H1 (cell line): ENCODE results near the gene DNAJB5. TPM values are rescaled to one million over a fixed set of nuclear protein-coding genes. Genes with fewer than 3 reads are reported as not detected.

Source experiments
- CTCF ChIA-PET: fragments of 300-600 bp; sonication (Branson Sonifier 250); formaldehyde crosslinking; loops from one replicate; lab custom pipeline; 2021; ENCODE audit not compliant: partially characterized antibody; lab: Charles Lee
- POLR2A ChIA-PET: fragments of 300-600 bp; sonication (Branson Sonifier 250); formaldehyde crosslinking; loops from one replicate; lab custom pipeline; 2021; ENCODE audit warnings: inconsistent platforms; ENCODE audit not compliant: partially characterized antibody; lab: Charles Lee
- DNase-seq, 2 experiments: peaks; one replicate each; pipeline versions ENCODE4 v3.0.0 to v3.0.0-alpha.2; 2010 to 2022; ENCODE audit warnings: low spot score in 2 of 2, low read depth in 1 of 2, mixed read lengths in 1 of 2
- FAIRE-seq: peaks from 2 replicates; lab custom pipeline; 2011; peaks lifted over from hg19 to GRCh38; lab: Jason Lieb, UNC
- H2AFZ ChIP-seq: 2 replicates; pipeline ENCODE4 v1.8.1; 2012; ENCODE audit warnings: low read length, inconsistent platforms
- H2AK5ac ChIP-seq: 2 replicates; pipeline ENCODE4 v1.6.1; 2013; ENCODE audit warnings: low read depth, low read length
- H2BK120ac ChIP-seq: replicated peaks from 2 replicates; pipeline ENCODE3; 2013; ENCODE audit warnings: low read depth, low read length, inconsistent platforms
- H2BK12ac ChIP-seq: 2 replicates; pipeline ENCODE4 v1.6.1; 2013; ENCODE audit warnings: low read depth, low read length
- H2BK15ac ChIP-seq: 2 replicates; pipeline ENCODE4 v1.6.1; 2013; ENCODE audit warnings: low read length
- H2BK20ac ChIP-seq: 2 replicates; pipeline ENCODE4 v1.6.1; 2013; ENCODE audit warnings: low read length
- H2BK5ac ChIP-seq: 2 replicates; pipeline ENCODE4 v1.6.1; 2013; ENCODE audit warnings: low read depth, low read length
- H3K14ac ChIP-seq: 2 replicates; pipeline ENCODE4 v1.6.1; 2013; ENCODE audit warnings: inconsistent platforms; ENCODE audit not compliant: insufficient read length
- H3K18ac ChIP-seq: 2 replicates; pipeline ENCODE4 v1.6.1; 2013; ENCODE audit warnings: low read length; ENCODE audit errors: extremely low read depth
- H3K23ac ChIP-seq: 2 replicates; pipeline ENCODE4 v1.6.1; 2013; ENCODE audit warnings: inconsistent platforms; ENCODE audit not compliant: insufficient read length
- H3K23me2 ChIP-seq: 2 replicates; pipeline ENCODE4 v1.6.1; 2013; ENCODE audit warnings: low read depth, low read length
- H3K27ac ChIP-seq: 2 replicates; pipeline ENCODE4 v1.6.1; 2011; ENCODE audit warnings: low read depth, low read length, inconsistent platforms
- H3K27me3 ChIP-seq, 4 experiments: replicated peaks in 1 of 4; 1 replicate in 1 of 4; 2 replicates in 3 of 4; pipeline versions ENCODE4 v1.6.1 to v1.8.1; 2011 to 2013; ENCODE audit warnings: low read length in 3 of 4, mild to moderate bottlenecking in 3 of 4, inconsistent platforms in 2 of 4, mixed read lengths in 2 of 4, moderate library complexity in 1 of 4; ENCODE audit not compliant: control insufficient read depth in 3 of 4, insufficient read depth in 3 of 4; ENCODE audit errors: extremely low read depth in 1 of 4
- H3K36me3 ChIP-seq, 4 experiments: 2 replicates each; pipeline versions ENCODE4 v1.6.1 to v1.8.1; 2011 to 2013; ENCODE audit warnings: mild to moderate bottlenecking in 4 of 4, low read length in 3 of 4, moderate library complexity in 2 of 4, control low read depth in 1 of 4, inconsistent platforms in 1 of 4; ENCODE audit not compliant: insufficient read depth in 4 of 4, control insufficient read depth in 2 of 4
- H3K4ac ChIP-seq: replicated peaks from 2 replicates; pipeline ENCODE3; 2013; ENCODE audit warnings: low read length, low read depth, mixed read lengths, inconsistent platforms; ENCODE audit not compliant: insufficient read length
- H3K4me1 ChIP-seq, 4 experiments: replicated peaks in 1 of 4; 1 replicate in 1 of 4; 2 replicates in 3 of 4; pipeline versions ENCODE4 v1.6.1 to v1.8.1; 2011 to 2013; ENCODE audit warnings: low read length in 3 of 4, inconsistent platforms in 2 of 4, mixed read lengths in 1 of 4; ENCODE audit not compliant: insufficient read depth in 4 of 4, control insufficient read depth in 3 of 4
- H3K4me2 ChIP-seq, 2 experiments: 2 replicates each; pipeline versions ENCODE4 v1.6.1 to v1.8.1; 2011 to 2013; ENCODE audit warnings: low read depth in 2 of 2, low read length in 2 of 2, control low read depth in 1 of 2, inconsistent platforms in 1 of 2, mild to moderate bottlenecking in 1 of 2; ENCODE audit not compliant: insufficient read depth in 1 of 2
- H3K4me3 ChIP-seq, 4 experiments: fragments of 200-600, 300-600 bp in 1 of 4; sonication (generic), shearing (Covaris generic), sonication (Bioruptor Twin) in 1 of 4; 2 replicates each; pipeline versions ENCODE4 v1.5.1 to v1.8.1; 2011 to 2016; ENCODE audit warnings: low read length in 4 of 4, low read depth in 3 of 4, control low read depth in 2 of 4, inconsistent platforms in 2 of 4, mild to moderate bottlenecking in 2 of 4, mixed read lengths in 1 of 4, moderate library complexity in 1 of 4; ENCODE audit not compliant: insufficient read depth in 2 of 4; ENCODE audit errors: extremely low read depth in 1 of 4
- H3K56ac ChIP-seq: replicated peaks from 2 replicates; pipeline ENCODE3; 2013; ENCODE audit warnings: low read depth, mild to moderate bottlenecking, mixed read lengths, low read length, inconsistent platforms; ENCODE audit not compliant: insufficient read length
- H3K79me1 ChIP-seq: 2 replicates; pipeline ENCODE4 v1.6.1; 2013; ENCODE audit warnings: low read depth, low read length, control low read depth
- H3K79me2 ChIP-seq, 2 experiments: 2 replicates each; pipeline versions ENCODE4 v1.6.1 to v1.8.1; 2012 to 2013; ENCODE audit warnings: low read length in 2 of 2, mild to moderate bottlenecking in 2 of 2, inconsistent platforms in 1 of 2; ENCODE audit not compliant: insufficient read depth in 2 of 2, control insufficient read depth in 1 of 2
- H3K9ac ChIP-seq, 4 experiments: replicated peaks in 1 of 4; 1 replicate in 1 of 4; 2 replicates in 3 of 4; pipeline versions ENCODE4 v1.6.1 to v1.8.1; 2011 to 2013; ENCODE audit warnings: low read depth in 3 of 4, low read length in 3 of 4, control low read depth in 2 of 4, mild to moderate bottlenecking in 2 of 4, moderate library complexity in 2 of 4, inconsistent platforms in 1 of 4; ENCODE audit errors: extremely low read depth in 1 of 4
- H3K9me3 ChIP-seq, 2 experiments: 2 replicates each; pipeline versions ENCODE4 v1.6.1 to v1.8.1; 2012 to 2013; ENCODE audit warnings: mild to moderate bottlenecking in 2 of 2, moderate library complexity in 2 of 2, control low read depth in 1 of 2, inconsistent platforms in 1 of 2, low read depth in 1 of 2, low read length in 1 of 2, mixed read lengths in 1 of 2; ENCODE audit not compliant: insufficient read depth in 2 of 2
- H4K20me1 ChIP-seq, 2 experiments: replicated peaks in 1 of 2; 2 replicates each; pipeline versions ENCODE3 to v1.8.1; 2011 to 2013; ENCODE audit warnings: inconsistent platforms in 2 of 2, low read length in 2 of 2, mild to moderate bottlenecking in 1 of 2; ENCODE audit not compliant: insufficient read depth in 2 of 2, control insufficient read depth in 1 of 2
- H4K5ac ChIP-seq: 2 replicates; pipeline ENCODE4 v1.6.1; 2013; ENCODE audit warnings: low read length, low read depth, mixed read lengths, inconsistent platforms; ENCODE audit not compliant: insufficient read length
- H4K8ac ChIP-seq: 2 replicates; pipeline ENCODE4 v1.8.0; 2013; ENCODE audit warnings: mild to moderate bottlenecking, moderate library complexity, low read length, inconsistent platforms; ENCODE audit not compliant: insufficient read depth; ENCODE audit errors: extremely low read depth
- H4K91ac ChIP-seq: replicated peaks from 2 replicates; pipeline ENCODE3; 2013; ENCODE audit warnings: low read length, mixed read lengths, inconsistent platforms; ENCODE audit not compliant: insufficient read length
- BRCA1 ChIP-seq: IDR thresholded peaks from 2 replicates; pipeline ENCODE4 v1.6.1; 2012; ENCODE audit warnings: low read depth, low read length, improper control_type of control experiment
- CBX5 ChIP-seq: fragments of 300-800, 300-1000 bp; sonication (generic); IDR thresholded peaks from 2 replicates; pipeline ENCODE4 v1.7.1; 2016; ENCODE audit warnings: antibody characterized with exemption, low read length, low read depth
- CEBPB ChIP-seq: IDR thresholded peaks from 2 replicates; pipeline ENCODE4 v1.6.1; 2012; ENCODE audit warnings: low read depth, low read length
- CHD1 ChIP-seq: IDR thresholded peaks from 2 replicates; pipeline ENCODE4 v1.6.1; 2012; ENCODE audit warnings: low read depth, low read length, improper control_type of control experiment
- CTBP2 ChIP-seq: IDR thresholded peaks from 2 replicates; pipeline ENCODE4 v1.7.0; 2011; ENCODE audit warnings: borderline replicate concordance, mild to moderate bottlenecking, moderate library complexity, mixed read lengths, low read length; ENCODE audit not compliant: insufficient read depth, insufficient read length
- EGR1 ChIP-seq: IDR thresholded peaks from 2 replicates; pipeline ENCODE4 v1.6.1; 2011; ENCODE audit warnings: low read depth, low read length, borderline replicate concordance
- KDM4A ChIP-seq: IDR thresholded peaks from one replicate; pipeline ENCODE4 v1.7.1; 2012; ENCODE audit warnings: low read depth, mild to moderate bottlenecking, moderate library complexity, low read length, inconsistent platforms; ENCODE audit not compliant: severe bottlenecking
- KDM5A ChIP-seq: fragments of 200-600 bp; IDR thresholded peaks from 2 replicates; pipeline ENCODE4 v1.7.1; 2012; ENCODE audit warnings: mild to moderate bottlenecking, low read length, inconsistent platforms, mixed read lengths
- POU5F1 ChIP-seq: IDR thresholded peaks from 2 replicates; pipeline ENCODE4 v1.6.1; 2011; ENCODE audit warnings: low read depth, mild to moderate bottlenecking, low read length, moderate library complexity
- SUZ12 ChIP-seq: fragments of 200-600 bp; sonication (generic); IDR thresholded peaks from 2 replicates; pipeline ENCODE4 v1.6.1; 2012; ENCODE audit warnings: mild to moderate bottlenecking, inconsistent platforms, low read length, moderate library complexity, mixed read lengths
- TAF1 ChIP-seq: IDR thresholded peaks from 2 replicates; pipeline ENCODE4 v1.6.1; 2011; ENCODE audit warnings: mild to moderate bottlenecking, low read depth, low read length
- WGBS, 2 experiments: shearing (Covaris generic) in 1 of 2; methylation state at CpG; one replicate each; pipeline versions ENCODE4 v1.1.6 to v1.1.7; 2013 to 2015; ENCODE audit warnings: low lambda C conversion rate in 2 of 2, mixed read lengths in 2 of 2, inconsistent platforms in 1 of 2, low coverage in 1 of 2, missing lambda C conversion rate in 1 of 2; ENCODE audit not compliant: insufficient replicate concordance in 2 of 2, insufficient coverage in 1 of 2, insufficient read length in 1 of 2; ENCODE audit errors: extremely low coverage in 1 of 2, missing lambda C conversion rate in 1 of 2; 5-methylcytosine and 5-hydroxymethylcytosine counted together
- polyA plus RNA-seq, 7 experiments: library from polyadenylated mRNA; depleted of rRNA in 3 of 7; stranded (reverse) in 5 of 7; unstranded in 2 of 7; fragments of >200 nt in 5 of 7; fragments of 200-250 nt in 2 of 7; gene quantifications; 1 replicate in 5 of 7; 2 replicates in 1 of 7; 4 replicates in 1 of 7; pipeline versions ENCODE4 v1.2.1 to v1.2.3, GENCODE V29; 2011 to 2013; ENCODE audit warnings: missing spikeins in 2 of 7, mixed read lengths in 2 of 7
- total RNA-seq: library from RNA; stranded (reverse); fragmentation: NEBNext Ultra II Directional; extraction: Animal tissue kit (Norgen Biotek cat#: 25700); gene quantifications from 2 replicates; pipeline ENCODE4 v1.2.1, GENCODE V29; 2021

DNAJB5 gene
- total and polyA plus RNA-seq, 2 of the 8 experiments (the other 6 are each of a cell fraction or from before 2014, with no cell fraction given), result 25.0 to 34.1 TPM

DNA sequence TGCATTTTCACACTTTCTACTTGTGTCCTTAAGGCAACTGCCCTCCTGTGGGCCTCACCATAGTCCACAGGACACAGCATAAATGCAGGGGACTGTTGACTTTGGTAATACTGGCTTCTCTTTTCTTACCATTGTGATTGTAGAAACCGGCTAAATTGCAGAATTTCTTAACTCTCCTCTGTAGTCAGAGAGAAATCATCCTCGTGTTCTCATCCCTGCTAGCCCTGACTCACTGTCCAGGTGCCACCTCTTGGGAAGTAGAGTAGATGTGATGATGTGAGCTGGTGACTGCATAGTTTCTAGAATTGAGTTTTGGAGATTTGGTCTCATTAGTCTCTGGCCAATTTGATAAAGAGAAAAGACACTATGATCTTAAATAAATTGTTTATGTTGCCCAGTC is 26.0 kb upstream of the DNAJB5 start:
- Histone ChIP-seq H2BK12ac (no peak overlapping the region), H2BK20ac (no peak overlapping the region), H3K79me2 (no peaks in the 10 kb centered on the region), H2BK15ac (no peak overlapping the region), H3K4ac (no peak overlapping the region), H4K5ac (no peak overlapping the region), H3K23ac (no peak overlapping the region), H3K56ac (no peak overlapping the region), H4K8ac (no peak overlapping the region), H3K27me3 (peaks cover 0 to 14% (median 5%) of the 10 kb centered on the region in 4 experiments; a peak in 5 of 7 replicates), H3K27ac (no peak overlapping the region), H3K4me2 (no peak overlapping the region), H4K91ac (no peak overlapping the region), H3K9ac (no peak overlapping the region), H3K79me1 (no peaks in the 10 kb centered on the region), H2AK5ac (no peak overlapping the region), H2BK120ac (no peak overlapping the region), H3K9me3 (no peaks in the 10 kb centered on the region), H4K20me1 (no peaks in the 10 kb centered on the region), H2AFZ (peak overlapping the region; percentile 12; the same call in 1 of the 2 replicates), H3K18ac (no peak overlapping the region), H3K4me1 (peaks cover 0 to 4% (median 0%) of the 10 kb centered on the region in 4 experiments; a peak in 4 of 7 replicates), H3K36me3 (no peaks in the 10 kb centered on the region), H3K23me2 (no peaks in the 10 kb centered on the region; the same call in 1 of the 2 replicates), H3K4me3 (no peak overlapping the region), H2BK5ac (no peak overlapping the region), H3K14ac (no peak overlapping the region)
- DNase-seq (no peak), FAIRE-seq (no peak)
- 81% methylated on average over 2 of the region's 2 CpGs; no CpG with 5 or more reads in 1 of the 2 experiments for WGBS, 2 experiments
- TF ChIP-seq KDM4A (no peak), KDM5A (no peak), BRCA1 (no peak), SUZ12 (no peak), CHD1 (no peak), CEBPB (no peak), EGR1 (no peak), CBX5 (no peak), POU5F1 (no peak), TAF1 (no peak), CTBP2 (no peak)
- CTCF ChIA-PET, result interaction anchor here (0.6 to 6.8 kb wide), 6 partner anchors 12 to 154 kb away, joined by 3 to 43 read pairs (median 4); no protein-coding TSS in a partner anchor
- POLR2A ChIA-PET, result no interaction called here
